Measurements from ENCODE around the gene DUSP28.
"Not testable (repeated sequence)": the region's sequence is repeated elsewhere in the genome, so short reads cannot be mapped to it uniquely, and the experiment has no call there.

Gene DUSP28

GRCh38 chr2:240521885-240522284 lies 38.3 kb upstream of the DUSP28 start:
- Histone ChIP-seq H3K27me3 (replicated peaks in 2 of 5; ENCODE audit: control insufficient read depth in 4 of 5, insufficient read depth in 5 of 5, low read length in 4 of 5) (peaks cover 0 to 23% (median 0%) of the 10 kb centered on the region in 5 experiments), H3K36me3 (ENCODE audit: control insufficient read depth in 4 of 4, insufficient read depth in 4 of 4, low read length in 3 of 4) (peaks cover 10 to 46% (median 41%) of the 10 kb centered on the region in 4 experiments), H3K9me3 (ENCODE audit: control extremely low read depth in 1 of 5, control insufficient read depth in 4 of 5, insufficient read depth in 2 of 5, low read depth in 1 of 5, low read length in 4 of 5) (peaks cover 0 to 60% (median 43%) of the 10 kb centered on the region in 5 experiments)
- CTCF ChIA-PET, result interaction anchor here (1.0 to 1.6 kb wide), 2 partner anchors 8 to 44 kb away, joined by 3 to 5 read pairs; no protein-coding TSS in a partner anchor
- peak in 2 of 3 donors; percentile 15 to 31 for DNase-seq
- POLR2A ChIA-PET; H3K4me3 ChIP-seq (ENCODE audit: control insufficient read depth in 1 of 7, extremely low read depth in 1 of 7, insufficient read depth in 4 of 7, low read depth in 2 of 7, low read length in 6 of 7); H3K27ac ChIP-seq (ENCODE audit: insufficient read depth in 1 of 2, low read depth in 1 of 2, low read length in 2 of 2, poor library complexity in 1 of 2, severe bottlenecking in 2 of 2); H3K4me1 ChIP-seq (ENCODE audit: control extremely low read depth in 1 of 4, control insufficient read depth in 4 of 4, insufficient read depth in 4 of 4, low read length in 3 of 4): not testable (repeated sequence)
- WGBS (ENCODE audit: insufficient coverage), result 93% methylated on average over 4 of the region's 5 CpGs

GRCh38 chr2:240522406-240522805 lies 37.8 kb upstream of the DUSP28 start:
- 100% methylated on average over 12 of the region's 12 CpGs for WGBS (ENCODE audit: insufficient coverage)
- ChIA-PET POLR2A (no interaction called here), CTCF (interaction anchor here (1.6 kb wide), 1 partner anchor 8 kb away, joined by 5 read pairs; no protein-coding TSS in a partner anchor)
- H3K36me3 ChIP-seq (ENCODE audit: control insufficient read depth in 4 of 4, insufficient read depth in 4 of 4, low read length in 3 of 4), result peaks cover 10 to 49% (median 44%) of the 10 kb centered on the region in 4 experiments
- H3K4me3 ChIP-seq (ENCODE audit: control insufficient read depth in 1 of 7, extremely low read depth in 1 of 7, insufficient read depth in 4 of 7, low read depth in 2 of 7, low read length in 6 of 7), result no peak overlapping the region
- peaks cover 0 to 7% (median 3%) of the 10 kb centered on the region in 4 experiments for H3K4me1 ChIP-seq (ENCODE audit: control extremely low read depth in 1 of 4, control insufficient read depth in 4 of 4, insufficient read depth in 4 of 4, low read length in 3 of 4)
- DNase-seq, result no peak
- H3K9me3 ChIP-seq (ENCODE audit: control extremely low read depth in 1 of 5, control insufficient read depth in 4 of 5, insufficient read depth in 2 of 5, low read depth in 1 of 5, low read length in 4 of 5), result peaks cover 0 to 64% (median 47%) of the 10 kb centered on the region in 5 experiments
- H3K27me3 ChIP-seq (replicated peaks in 2 of 5; ENCODE audit: control insufficient read depth in 4 of 5, insufficient read depth in 5 of 5, low read length in 4 of 5), result peaks cover 0 to 23% (median 0%) of the 10 kb centered on the region in 5 experiments
- no peak overlapping the region for H3K27ac ChIP-seq (ENCODE audit: insufficient read depth in 1 of 2, low read depth in 1 of 2, low read length in 2 of 2, poor library complexity in 1 of 2, severe bottlenecking in 2 of 2)

GRCh38 chr2:240523451-240524281 lies 36.5 kb upstream of the DUSP28 start:
- ChIA-PET POLR2A (no interaction called here), CTCF (interaction anchor here (1.5 kb wide), 1 partner anchor 10 kb away, joined by 5 read pairs; no protein-coding TSS in a partner anchor)
- Histone ChIP-seq H3K27me3 (replicated peaks in 2 of 5; ENCODE audit: control insufficient read depth in 4 of 5, insufficient read depth in 5 of 5, low read length in 4 of 5) (peaks cover 0 to 23% (median 0%) of the 10 kb centered on the region in 5 experiments), H3K9me3 (ENCODE audit: control extremely low read depth in 1 of 5, control insufficient read depth in 4 of 5, insufficient read depth in 2 of 5, low read depth in 1 of 5, low read length in 4 of 5) (peaks cover 0 to 68% (median 50%) of the 10 kb centered on the region in 5 experiments), H3K27ac (ENCODE audit: insufficient read depth in 1 of 2, low read depth in 1 of 2, low read length in 2 of 2, poor library complexity in 1 of 2, severe bottlenecking in 2 of 2) (no peak overlapping the region), H3K4me1 (ENCODE audit: control extremely low read depth in 1 of 4, control insufficient read depth in 4 of 4, insufficient read depth in 4 of 4, low read length in 3 of 4) (peaks cover 0 to 7% (median 3%) of the 10 kb centered on the region in 4 experiments), H3K4me3 (ENCODE audit: control insufficient read depth in 1 of 7, extremely low read depth in 1 of 7, insufficient read depth in 4 of 7, low read depth in 2 of 7, low read length in 6 of 7) (no peak overlapping the region), H3K36me3 (ENCODE audit: control insufficient read depth in 4 of 4, insufficient read depth in 4 of 4, low read length in 3 of 4) (peaks cover 10 to 57% (median 49%) of the 10 kb centered on the region in 4 experiments)
- 99% methylated on average over 26 of the region's 32 CpGs for WGBS (ENCODE audit: insufficient coverage)
- DNase-seq, result no peak

- 97% methylated on average over 4 of the region's 8 CpGs for WGBS (ENCODE audit: insufficient coverage)
- POLR2A ChIA-PET, result no interaction called here
- Histone ChIP-seq H3K9me3 (ENCODE audit: control extremely low read depth in 1 of 5, control insufficient read depth in 4 of 5, insufficient read depth in 2 of 5, low read depth in 1 of 5, low read length in 4 of 5) (peaks cover 0 to 78% (median 64%) of the 10 kb centered on the region in 5 experiments), H3K27me3 (replicated peaks in 2 of 5; ENCODE audit: control insufficient read depth in 4 of 5, insufficient read depth in 5 of 5, low read length in 4 of 5) (peaks cover 0 to 8% (median 0%) of the 10 kb centered on the region in 5 experiments), H3K36me3 (ENCODE audit: control insufficient read depth in 4 of 4, insufficient read depth in 4 of 4, low read length in 3 of 4) (peaks cover 10 to 72% (median 60%) of the 10 kb centered on the region in 4 experiments), H3K4me3 (ENCODE audit: control insufficient read depth in 1 of 7, extremely low read depth in 1 of 7, insufficient read depth in 4 of 7, low read depth in 2 of 7, low read length in 6 of 7) (no peak overlapping the region), H3K4me1 (ENCODE audit: control extremely low read depth in 1 of 4, control insufficient read depth in 4 of 4, insufficient read depth in 4 of 4, low read length in 3 of 4) (peaks cover 0 to 5% (median 2%) of the 10 kb centered on the region in 4 experiments), H3K27ac (ENCODE audit: insufficient read depth in 1 of 2, low read depth in 1 of 2, low read length in 2 of 2, poor library complexity in 1 of 2, severe bottlenecking in 2 of 2) (no peak overlapping the region)
- CTCF ChIA-PET, result interaction anchor here (1.5 kb wide), 1 partner anchor 11 kb away, joined by 5 read pairs; no protein-coding TSS in a partner anchor
- peak; percentile 31 to 82 (median 67) for DNase-seq
Measured at GRCh38 chr2:240524963-240525718, 35.0 kb upstream of the DUSP28 start.

- DNase-seq, result no peak
- peak overlapping the region in 1 of 7 experiments; percentile 19 for H3K4me3 ChIP-seq (ENCODE audit: control insufficient read depth in 1 of 7, extremely low read depth in 1 of 7, insufficient read depth in 4 of 7, low read depth in 2 of 7, low read length in 6 of 7)
- peaks cover 10 to 78% (median 65%) of the 10 kb centered on the region in 4 experiments for H3K36me3 ChIP-seq (ENCODE audit: control insufficient read depth in 4 of 4, insufficient read depth in 4 of 4, low read length in 3 of 4)
- no peak overlapping the region for H3K27ac ChIP-seq (ENCODE audit: insufficient read depth in 1 of 2, low read depth in 1 of 2, low read length in 2 of 2, poor library complexity in 1 of 2, severe bottlenecking in 2 of 2)
- peaks cover 0 to 1% (median 0%) of the 10 kb centered on the region in 5 experiments for H3K27me3 ChIP-seq (replicated peaks in 2 of 5; ENCODE audit: control insufficient read depth in 4 of 5, insufficient read depth in 5 of 5, low read length in 4 of 5)
- ChIA-PET POLR2A (no interaction called here), CTCF (no interaction called here)
- H3K4me1 ChIP-seq (ENCODE audit: control extremely low read depth in 1 of 4, control insufficient read depth in 4 of 4, insufficient read depth in 4 of 4, low read length in 3 of 4), result no peaks in the 10 kb centered on the region
- H3K9me3 ChIP-seq (ENCODE audit: control extremely low read depth in 1 of 5, control insufficient read depth in 4 of 5, insufficient read depth in 2 of 5, low read depth in 1 of 5, low read length in 4 of 5), result peaks cover 0 to 80% (median 67%) of the 10 kb centered on the region in 5 experiments
- WGBS (ENCODE audit: insufficient coverage), result 97% methylated on average over 4 of the region's 6 CpGs
Measured at GRCh38 chr2:240525802-240526201, 34.4 kb upstream of the DUSP28 start.

GRCh38 chr2:240526521-240526920 lies 33.6 kb upstream of the DUSP28 start:
- no peaks in the 10 kb centered on the region for H3K4me1 ChIP-seq (ENCODE audit: control extremely low read depth in 1 of 4, control insufficient read depth in 4 of 4, insufficient read depth in 4 of 4, low read length in 3 of 4)
- peaks cover 5 to 80% (median 67%) of the 10 kb centered on the region in 5 experiments for H3K9me3 ChIP-seq (ENCODE audit: control extremely low read depth in 1 of 5, control insufficient read depth in 4 of 5, insufficient read depth in 2 of 5, low read depth in 1 of 5, low read length in 4 of 5)
- DNase-seq, result no peak
- H3K27ac ChIP-seq (ENCODE audit: insufficient read depth in 1 of 2, low read depth in 1 of 2, low read length in 2 of 2, poor library complexity in 1 of 2, severe bottlenecking in 2 of 2), result no peak overlapping the region
- H3K36me3 ChIP-seq (ENCODE audit: control insufficient read depth in 4 of 4, insufficient read depth in 4 of 4, low read length in 3 of 4), result peaks cover 12 to 83% (median 68%) of the 10 kb centered on the region in 4 experiments
- 100% methylated on average over 3 of the region's 4 CpGs for WGBS (ENCODE audit: insufficient coverage)
- peak overlapping the region in 1 of 7 experiments; percentile 19 for H3K4me3 ChIP-seq (ENCODE audit: control insufficient read depth in 1 of 7, extremely low read depth in 1 of 7, insufficient read depth in 4 of 7, low read depth in 2 of 7, low read length in 6 of 7)
- H3K27me3 ChIP-seq (replicated peaks in 2 of 5; ENCODE audit: control insufficient read depth in 4 of 5, insufficient read depth in 5 of 5, low read length in 4 of 5), result no peaks in the 10 kb centered on the region
- ChIA-PET POLR2A (no interaction called here), CTCF (no interaction called here)

Measured in common myeloid progenitor, CD34-positive (primary cell).